HG03460 (cell line): ENCODE results near the gene NSMCE1.
A peak's percentile ranks its signal among the peaks of the same experiment; 100 is the strongest.

Experiments
- ATAC-seq: cut with Tn5 transposase; IDR thresholded peaks from one replicate; pipeline ENCODE4 v1.9.1; 2021; ENCODE audit not compliant: unreplicated experiment

NSMCE1 gene

GRCh38 chr16:27245276-27246172, 23.0 kb downstream of the NSMCE1 start:
- ATAC-seq = no peak

GRCh38 chr16:27244363-27244755, 24.2 kb downstream of the NSMCE1 start:
- no peak for ATAC-seq

- ATAC-seq = no peak
These were observed 24.7 kb downstream of the NSMCE1 start for GRCh38 chr16:27243725-27244362.

- ATAC-seq = peak; percentile 68
These were observed 25.5 kb downstream of the NSMCE1 start for GRCh38 chr16:27242868-27243590.

GRCh38 chr16:27242398-27242797, 26.2 kb downstream of the NSMCE1 start:
- no peak for ATAC-seq

GRCh38 chr16:27241658-27242057, 26.9 kb downstream of the NSMCE1 start:
- no peak for ATAC-seq

- ATAC-seq = no peak
These were observed 27.5 kb downstream of the NSMCE1 start for GRCh38 chr16:27240948-27241531.

GRCh38 chr16:27239906-27240655, 28.5 kb downstream of the NSMCE1 start:
- ATAC-seq = no peak

- no peak for ATAC-seq
These were observed 29.5 kb downstream of the NSMCE1 start for GRCh38 chr16:27239026-27239425.

- ATAC-seq = no peak
These were observed 30.0 kb downstream of the NSMCE1 start for GRCh38 chr16:27238591-27238990.

GRCh38 chr16:27238016-27238587, 30.5 kb downstream of the NSMCE1 start:
- peak; percentile 17 for ATAC-seq

GRCh38 chr16:27237219-27238015, 31.2 kb downstream of the NSMCE1 start:
- ATAC-seq = peak; percentile 61

- no peak for ATAC-seq
These were observed 31.8 kb downstream of the NSMCE1 start for GRCh38 chr16:27236635-27237218.

- ATAC-seq = no peak
These were observed 32.7 kb downstream of the NSMCE1 start for GRCh38 chr16:27235938-27236245.

- ATAC-seq = no peak
These were observed 33.3 kb downstream of the NSMCE1 start for GRCh38 chr16:27235055-27235937.

GRCh38 chr16:27234603-27235002, 34.0 kb downstream of the NSMCE1 start:
- ATAC-seq = no peak

GRCh38 chr16:27234171-27234570, 34.4 kb downstream of the NSMCE1 start:
- no peak for ATAC-seq

GRCh38 chr16:27233731-27234130, 34.8 kb downstream of the NSMCE1 start:
- ATAC-seq = no peak
